SK-N-SH treated with all-trans-retinoic acid at 6 μM for 48 hours (cell line): ENCODE measurements around the gene EPOP.

Experiments used
- ARNTL ChIP-seq: fragments of 450-650 bp; formaldehyde crosslinking; IDR thresholded peaks from 2 replicates; pipeline ENCODE4 v1.5.0; 2020; ENCODE audit warnings: low read depth, mild to moderate bottlenecking, moderate library complexity, borderline replicate concordance
- CREB5 ChIP-seq: fragments of 250-450 bp; sonication (Bioruptor Pico); IDR thresholded peaks from 2 replicates; pipeline ENCODE4 v1.5.1; 2020; ENCODE audit warnings: low read depth, mild to moderate bottlenecking, moderate library complexity
- CSRNP3 ChIP-seq: fragments of 250-450 bp; sonication (Bioruptor Pico); IDR thresholded peaks from 2 replicates; pipeline ENCODE4 v1.5.1; 2021; ENCODE audit warnings: mild to moderate bottlenecking, moderate library complexity
- ESRRG ChIP-seq: fragments of 250-450 bp; sonication (Bioruptor Pico); IDR thresholded peaks from 2 replicates; pipeline ENCODE4 v1.6.1; 2021; ENCODE audit warnings: mild to moderate bottlenecking
- GLIS3 ChIP-seq: fragments of 250-450 bp; sonication (Bioruptor Pico); IDR thresholded peaks from 2 replicates; pipeline ENCODE4 v1.5.0; 2020; ENCODE audit warnings: mild to moderate bottlenecking, moderate library complexity
- ISL1 ChIP-seq: fragments of 250-450 bp; sonication (Bioruptor Pico); IDR thresholded peaks from 2 replicates; pipeline ENCODE4 v2.1.2; 2022; ENCODE audit warnings: mild to moderate bottlenecking, moderate library complexity
- PATZ1 ChIP-seq: fragments of 250-450 bp; sonication (Bioruptor Pico); IDR thresholded peaks from 2 replicates; pipeline ENCODE4 v1.8.0; 2020; ENCODE audit warnings: mild to moderate bottlenecking, moderate library complexity, borderline replicate concordance
- POU6F1 ChIP-seq: fragments of 250-450 bp; sonication (Bioruptor Pico); IDR thresholded peaks from 2 replicates; pipeline ENCODE4 v1.8.0; 2021; ENCODE audit warnings: low read depth, mild to moderate bottlenecking, moderate library complexity, borderline replicate concordance
- TCF4 ChIP-seq: fragments of 250-450 bp; sonication (Bioruptor Pico); IDR thresholded peaks from 2 replicates; pipeline ENCODE4 v1.8.0; 2021; ENCODE audit warnings: mild to moderate bottlenecking, moderate library complexity, borderline replicate concordance
- TSHZ2 ChIP-seq: fragments of 250-450 bp; sonication (Bioruptor Pico); IDR thresholded peaks from 2 replicates; pipeline ENCODE4 v1.5.0; 2020; ENCODE audit warnings: mild to moderate bottlenecking, moderate library complexity
- ZFP3 ChIP-seq: fragments of 250-450 bp; sonication (Bioruptor Pico); IDR thresholded peaks from 2 replicates; pipeline ENCODE4 v1.5.0; 2020; ENCODE audit warnings: mild to moderate bottlenecking, moderate library complexity
- ZNF565 ChIP-seq: fragments of 450-650 bp; formaldehyde crosslinking; conservative IDR thresholded peaks from 2 replicates; pipeline ENCODE4 v1.5.0; 2020; ENCODE audit warnings: low read depth, mild to moderate bottlenecking, moderate library complexity
- ZNF70 ChIP-seq: fragments of 450-650 bp; formaldehyde crosslinking; IDR thresholded peaks from 2 replicates; pipeline ENCODE4 v1.5.0; 2020; ENCODE audit warnings: mild to moderate bottlenecking, moderate library complexity
- ZNF8 ChIP-seq: fragments of 450-650 bp; formaldehyde crosslinking; IDR thresholded peaks from 2 replicates; pipeline ENCODE4 v1.5.0; 2020; ENCODE audit warnings: mild to moderate bottlenecking, moderate library complexity

- no peak for TF ChIP-seq ZNF70 (CRISPR knock-in tag)
- TF ChIP-seq ESRRG (CRISPR knock-in tag), result no peak
- TF ChIP-seq CREB5 (CRISPR knock-in tag), result no peak
- TF ChIP-seq POU6F1 (CRISPR knock-in tag), result no peak
- TF ChIP-seq PATZ1 (CRISPR knock-in tag), result no peak
- TF ChIP-seq GLIS3 (CRISPR knock-in tag), result no peak
- no peak for TF ChIP-seq ZNF8 (CRISPR knock-in tag)
- no peak for TF ChIP-seq TSHZ2 (CRISPR knock-in tag)
- TF ChIP-seq ZFP3 (CRISPR knock-in tag), result no peak
- TF ChIP-seq ISL1 (CRISPR knock-in tag), result no peak
- TF ChIP-seq ZNF565 (CRISPR knock-in tag), result no peak
- no peak for TF ChIP-seq CSRNP3 (CRISPR knock-in tag)
- TF ChIP-seq TCF4, result no peak
- no peak for TF ChIP-seq ARNTL (CRISPR knock-in tag)
Observed at GRCh38 chr17:38721802-38722201, 47.0 kb upstream of the EPOP start.
